ENCODE data around the gene GATA2. TPM values are rescaled to one million over a fixed set of nuclear protein-coding genes. Genes with fewer than 3 reads are reported as not detected.

The GATA2 gene
- total and polyA plus RNA-seq, 2 of the 8 experiments (the other 6 are each of a cell fraction or from before 2014, with no cell fraction given) = 0.03 to 0.30 TPM

- Histone ChIP-seq H2BK20ac (ENCODE audit: low read length) (no peak overlapping the region), H3K14ac (ENCODE audit: insufficient read length) (no peak overlapping the region), H3K18ac (ENCODE audit: extremely low read depth, low read length) (no peak overlapping the region; the same call in 1 of the 2 replicates), H2AFZ (ENCODE audit: low read length) (no peak overlapping the region), H2BK15ac (ENCODE audit: low read length) (no peak overlapping the region), H3K9ac (replicated peaks in 1 of 4; ENCODE audit: extremely low read depth in 1 of 4, low read depth in 3 of 4, low read length in 3 of 4) (no peak overlapping the region), H3K27ac (ENCODE audit: low read depth, low read length) (no peak overlapping the region), H3K36me3 (ENCODE audit: control insufficient read depth in 2 of 4, insufficient read depth in 4 of 4, low read length in 3 of 4) (0 out of 8 replicates have a peak, but pooled peaks cover 0 to 5% (median 0%) of the 10 kb centered on the region in 4 experiments), H3K4me3 (ENCODE audit: extremely low read depth in 1 of 4, insufficient read depth in 2 of 4, low read depth in 3 of 4, low read length in 4 of 4) (peak overlapping the region in 1 of 4 experiments; percentile 59; a peak in 2 of 8 replicates), H3K4me2 (ENCODE audit: insufficient read depth in 1 of 2, low read depth in 2 of 2, low read length in 2 of 2) (peak overlapping the region; percentile 73 to 94; a peak in 1 of 4 replicates), H3K9me3 (ENCODE audit: insufficient read depth in 2 of 2, low read depth in 1 of 2, low read length in 1 of 2) (no peaks in the 10 kb centered on the region; a peak in 1 of 4 replicates), H3K56ac (replicated peaks; ENCODE audit: insufficient read length, low read depth, low read length) (no peak overlapping the region), H2BK5ac (ENCODE audit: low read depth, low read length) (no peak overlapping the region), H2AK5ac (ENCODE audit: low read depth, low read length) (no peak overlapping the region), H4K5ac (ENCODE audit: insufficient read length, low read depth, low read length) (no peak overlapping the region), H3K23me2 (ENCODE audit: low read depth, low read length) (peaks cover 5% of the 10 kb centered on the region; the same call in 1 of the 2 replicates), H4K8ac (ENCODE audit: extremely low read depth, insufficient read depth, low read length) (peak overlapping the region; percentile 28; the same call in 1 of the 2 replicates), H3K79me2 (ENCODE audit: control insufficient read depth in 1 of 2, insufficient read depth in 2 of 2, low read length in 2 of 2) (no peaks in the 10 kb centered on the region), H2BK12ac (ENCODE audit: low read depth, low read length) (no peak overlapping the region), H3K23ac (ENCODE audit: insufficient read length) (no peak overlapping the region), H3K4ac (replicated peaks; ENCODE audit: insufficient read length, low read depth, low read length) (no peak overlapping the region), H2BK120ac (replicated peaks; ENCODE audit: low read depth, low read length) (no peak overlapping the region), H3K79me1 (ENCODE audit: low read depth, low read length) (no peaks in the 10 kb centered on the region), H4K91ac (replicated peaks; ENCODE audit: insufficient read length, low read length) (no peak overlapping the region), H3K4me1 (replicated peaks in 1 of 4; ENCODE audit: control insufficient read depth in 3 of 4, insufficient read depth in 4 of 4, low read length in 3 of 4) (peaks cover 0 to 45% (median 25%) of the 10 kb centered on the region in 4 experiments; a peak in 6 of 7 replicates), H3K27me3 (replicated peaks in 1 of 4; ENCODE audit: control insufficient read depth in 3 of 4, extremely low read depth in 1 of 4, insufficient read depth in 3 of 4, low read length in 3 of 4) (peaks cover 64 to 81% (median 79%) of the 10 kb centered on the region in 4 experiments), H4K20me1 (replicated peaks in 1 of 2; ENCODE audit: control insufficient read depth in 1 of 2, insufficient read depth in 2 of 2, low read length in 2 of 2) (peaks cover 4 to 27% of the 10 kb centered on the region in 2 experiments)
- FAIRE-seq (no peak), DNase-seq (ENCODE audit: low read depth in 1 of 2, low spot score in 2 of 2) (peak in 1 of 2 experiments; percentile 63)
- TF ChIP-seq E2F6 (IDR thresholded peaks at IDR 0.05) (peak; percentile 29; the same call in 1 of the 2 replicates), NRF1 (IDR thresholded peaks at IDR 0.05; ENCODE audit: low read depth, low read length) (no peak)
- 6% methylated on average over 22 of the region's 32 CpGs; no CpG with 5 or more reads in 1 of the 2 experiments for WGBS, 2 experiments (ENCODE audit: extremely low coverage in 1 of 2, insufficient coverage in 1 of 2, insufficient read length in 1 of 2, insufficient replicate concordance in 2 of 2, low coverage in 1 of 2, low lambda C conversion rate in 2 of 2, missing lambda C conversion rate in 1 of 2)
- ChIA-PET POLR2A (ENCODE audit: partially characterized antibody) (interaction anchor here (0.7 to 1.8 kb wide), 3 partner anchors 12 to 63 kb away, joined by 3 to 5 read pairs (median 3); no protein-coding TSS in a partner anchor), CTCF (ENCODE audit: partially characterized antibody) (interaction anchor here (0.6 to 5.7 kb wide), 10 partner anchors 10 to 251 kb away, joined by 3 to 83 read pairs (median 5); no protein-coding TSS in a partner anchor)
Measured at GRCh38 chr3:128496019-128496601, 3.1 kb upstream of the GATA2 start.
